GM18520 (cell line): ENCODE results near the gene GALNT16.
"Not testable (repeated sequence)": the region's sequence is repeated elsewhere in the genome, so short reads cannot be mapped to it uniquely, and the experiment has no call there.

Experiments
- ATAC-seq: cut with Tn5 transposase; IDR thresholded peaks from one replicate; pipeline ENCODE4 v1.9.1; 2021; ENCODE audit not compliant: unreplicated experiment

The GALNT16 gene

DNA sequence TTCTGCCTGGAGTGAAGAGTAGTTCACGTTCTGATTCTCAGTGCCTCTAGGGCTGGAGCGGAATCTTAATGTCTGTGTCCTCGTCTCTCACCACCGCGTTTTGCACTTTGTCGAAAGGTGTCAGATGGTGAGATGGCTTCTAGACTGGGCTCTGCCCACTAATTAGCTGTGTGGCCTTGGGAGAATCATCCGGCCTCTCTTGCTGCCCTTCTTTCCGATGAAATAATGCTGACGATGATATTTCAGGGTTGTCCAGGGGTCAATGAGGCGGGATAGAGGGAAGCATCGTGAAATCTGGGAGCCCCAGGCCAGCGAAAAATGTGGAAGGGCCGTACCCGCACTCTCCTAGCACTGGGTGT, 811 bp upstream of the GALNT16 start:
- ATAC-seq = no peak

DNA sequence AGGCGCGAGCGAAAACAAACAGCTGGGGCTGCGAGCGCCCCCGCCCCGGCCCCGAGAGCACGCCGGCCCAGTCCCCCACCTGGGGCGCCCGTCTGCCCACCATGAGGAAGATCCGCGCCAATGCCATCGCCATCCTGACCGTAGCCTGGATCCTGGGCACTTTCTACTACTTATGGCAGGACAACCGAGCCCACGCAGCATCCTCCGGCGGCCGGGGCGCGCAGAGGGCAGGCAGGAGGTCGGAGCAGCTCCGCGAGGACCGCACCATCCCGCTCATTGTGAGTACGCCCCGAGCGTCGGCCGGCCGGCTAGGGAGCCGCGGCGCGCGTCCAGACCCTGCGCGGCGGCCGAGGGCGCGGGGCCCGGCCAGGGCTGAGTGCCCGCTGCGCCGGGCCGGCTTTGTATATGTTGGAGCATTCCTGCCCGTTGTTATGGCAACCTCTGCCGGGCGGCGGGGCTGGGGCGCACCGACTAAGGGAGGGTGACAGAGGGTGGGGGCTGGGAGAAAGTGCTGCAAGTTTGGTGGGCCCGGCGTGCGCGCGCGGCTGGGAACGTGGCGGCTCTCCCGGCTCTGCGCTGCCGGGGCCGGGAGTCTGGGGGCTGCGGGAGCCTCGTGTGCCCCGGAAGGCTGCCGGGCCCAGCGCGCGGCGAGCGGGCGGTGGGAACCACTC, 367 bp downstream of the GALNT16 start:
- ATAC-seq = no peak

DNA sequence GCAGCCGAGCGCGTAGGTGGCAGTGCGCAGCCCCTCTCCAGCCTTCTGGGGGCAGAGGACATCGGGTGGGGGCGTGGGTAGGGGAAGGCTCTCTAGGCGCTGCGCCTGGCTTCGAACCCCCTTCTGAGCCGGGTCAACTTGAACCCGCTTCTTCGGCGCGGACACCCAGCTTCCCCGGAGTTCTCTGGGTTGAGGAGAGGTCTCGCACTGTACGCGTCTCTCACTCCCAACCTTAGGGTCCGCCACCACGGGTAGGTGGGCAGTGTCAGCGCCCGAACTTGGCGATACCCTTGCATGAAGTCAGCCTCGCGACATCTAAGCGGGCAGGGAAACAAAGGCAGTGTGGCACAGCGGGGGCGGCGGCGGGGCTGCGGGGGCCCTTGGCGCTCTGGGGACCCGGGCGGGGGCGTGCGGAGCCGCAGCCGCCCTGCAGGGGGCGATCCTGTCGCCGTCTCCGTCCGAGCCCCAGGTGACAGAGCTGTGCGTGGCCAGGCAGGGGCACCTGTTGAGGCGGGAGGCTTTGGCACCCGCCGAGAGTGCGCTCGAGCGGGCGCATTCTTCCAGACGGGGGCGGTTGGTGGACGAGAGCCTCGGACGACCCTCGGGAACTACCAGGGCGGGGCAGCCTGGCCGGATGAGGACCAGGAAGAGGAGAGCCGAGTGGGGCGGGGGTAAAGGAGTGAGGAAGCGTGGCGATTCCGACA, 1.1 kb downstream of the GALNT16 start:
- no peak for ATAC-seq

DNA sequence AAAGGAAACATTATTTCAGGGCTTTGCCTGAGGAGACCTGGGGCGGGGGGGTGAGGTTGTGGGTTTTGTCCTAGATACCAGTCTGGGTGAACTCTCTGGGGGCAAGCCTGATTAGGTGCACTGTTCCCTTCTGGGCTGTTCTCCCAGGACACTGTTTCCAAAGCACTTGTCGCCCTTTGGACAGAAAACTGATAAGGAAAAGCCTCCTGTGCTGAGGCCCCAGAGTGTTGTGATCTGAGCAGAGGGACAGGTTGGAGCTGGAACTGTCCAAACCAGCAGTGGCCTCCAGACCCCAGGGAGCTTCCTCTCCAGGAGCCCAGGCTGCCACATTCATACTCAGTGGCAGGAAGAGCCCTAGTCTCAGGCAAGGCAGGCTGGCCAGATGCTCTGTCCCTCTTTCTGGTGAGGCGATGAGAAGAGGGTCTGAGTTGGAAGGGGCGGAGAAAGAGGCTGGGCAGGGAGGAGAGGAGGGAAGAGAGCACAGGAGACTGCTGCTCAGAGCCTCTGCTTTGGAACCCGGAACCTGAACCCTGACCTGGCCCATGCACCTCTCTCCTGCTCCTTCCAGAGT, 1.9 kb downstream of the GALNT16 start:
- ATAC-seq = no peak

DNA sequence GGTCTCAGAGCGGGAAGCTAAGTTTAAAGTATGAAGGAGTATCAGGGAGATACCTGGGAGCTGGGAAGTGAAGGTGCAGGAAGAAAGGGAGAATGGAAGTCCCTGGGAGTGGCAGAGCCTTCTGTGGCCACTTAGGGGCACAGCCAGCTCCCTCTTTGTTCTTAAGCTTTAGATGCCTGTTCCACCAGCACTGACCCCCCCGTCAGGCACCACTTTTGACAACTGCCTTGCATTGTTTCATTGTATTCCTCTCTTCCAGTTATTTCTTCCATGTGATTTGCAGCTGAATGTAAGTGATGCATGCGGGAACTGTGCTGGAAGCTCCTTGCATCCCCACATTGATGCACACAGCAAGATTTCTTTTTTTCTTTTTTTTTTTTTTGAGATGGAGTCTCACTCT, 2.6 kb downstream of the GALNT16 start:
- ATAC-seq = no peak

DNA sequence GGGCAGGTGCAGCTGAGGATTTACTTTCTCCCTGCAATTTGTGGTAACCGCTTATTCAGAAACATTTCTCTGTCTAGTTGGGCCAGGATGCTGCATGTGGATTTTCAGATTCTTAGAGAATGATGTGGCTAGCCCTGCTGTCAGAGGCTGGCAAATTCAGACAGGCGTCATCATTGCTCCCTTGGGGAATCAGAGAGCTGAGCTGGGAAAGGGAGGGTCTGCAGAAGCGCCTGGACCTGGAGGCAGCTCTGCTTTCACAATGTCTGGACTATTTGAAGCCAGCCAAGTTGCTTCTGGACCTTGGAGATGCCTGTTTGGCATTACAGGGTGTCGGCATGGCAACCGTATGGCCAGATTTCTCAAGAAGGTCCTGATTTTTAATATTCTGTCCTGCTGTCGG, 3.4 kb downstream of the GALNT16 start:
- no peak for ATAC-seq

DNA sequence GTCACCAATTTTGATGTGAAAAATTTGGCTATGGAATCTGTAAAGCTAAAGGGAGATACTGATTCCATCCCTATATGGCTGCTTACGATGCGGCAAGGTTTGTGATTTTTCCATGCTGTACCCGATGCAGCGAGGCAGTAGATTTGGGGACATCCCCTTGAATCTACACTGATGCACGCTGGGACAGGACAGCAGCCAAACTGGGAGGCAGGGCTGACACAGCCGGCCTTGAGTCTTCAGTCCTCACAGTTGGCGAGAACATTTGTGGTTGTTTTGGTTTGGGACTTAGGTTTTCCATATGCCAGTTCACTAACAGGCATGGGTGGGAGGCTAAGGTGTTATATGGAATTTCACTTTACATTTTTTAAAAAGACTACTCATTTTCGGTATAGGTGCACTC, 3.8 kb downstream of the GALNT16 start:
- ATAC-seq = no peak

DNA sequence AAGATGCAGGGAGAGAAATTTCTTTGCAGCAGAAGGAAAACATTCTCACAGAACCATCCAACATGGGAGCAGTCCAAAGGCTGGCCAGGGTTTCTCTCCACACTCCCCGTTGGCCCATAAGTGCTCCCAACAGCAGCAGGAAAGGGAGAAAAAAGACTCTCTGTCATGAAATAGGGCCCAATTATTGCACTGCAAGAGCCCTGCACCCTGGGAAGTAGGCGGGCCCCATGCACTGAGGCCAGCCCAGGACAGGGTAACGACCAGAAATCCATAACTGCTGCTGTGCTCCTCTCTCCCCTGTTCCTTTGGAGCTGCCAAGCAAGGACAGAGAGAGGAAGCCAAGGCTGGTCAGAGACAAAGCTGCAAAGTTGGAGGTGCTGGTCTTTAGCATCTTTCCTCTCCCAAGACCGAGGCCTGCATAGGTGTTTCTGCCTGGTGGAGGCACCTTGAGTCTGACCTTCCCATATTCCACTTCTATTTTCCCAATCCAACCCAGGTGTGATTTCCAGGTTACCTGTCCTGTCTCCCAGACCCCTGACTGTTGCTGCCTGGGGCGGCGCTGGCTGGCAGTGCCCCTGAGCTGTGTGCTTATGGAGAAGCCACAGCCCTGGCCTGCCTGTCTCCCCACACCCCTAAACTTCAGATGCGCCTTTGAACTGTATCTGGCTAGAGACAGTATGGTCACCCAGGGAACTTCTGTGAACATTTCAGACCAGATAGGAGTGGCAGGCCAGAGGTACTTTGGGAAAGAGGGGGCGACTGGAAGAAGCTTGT, 6.8 kb downstream of the GALNT16 start:
- ATAC-seq = no peak

DNA sequence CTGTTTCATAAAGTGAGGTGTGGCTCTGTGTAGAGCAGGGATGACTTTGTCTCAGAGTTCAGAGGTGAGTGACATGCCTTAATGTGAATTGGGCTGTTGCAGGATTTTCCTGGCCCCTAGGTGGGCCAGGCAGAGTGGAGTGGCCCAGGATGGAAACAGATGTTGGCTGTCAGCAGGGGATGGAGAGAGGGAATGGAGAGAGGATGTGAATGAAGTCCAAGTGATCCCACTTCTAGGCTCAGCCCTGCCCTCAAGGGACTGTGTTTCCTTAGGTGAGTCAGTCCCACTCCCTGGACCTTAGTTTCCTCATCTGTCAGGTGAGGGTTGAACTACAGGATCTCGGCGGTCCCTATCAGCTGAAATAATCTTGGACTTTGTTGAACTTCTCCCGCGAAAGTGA, 7.5 kb downstream of the GALNT16 start:
- ATAC-seq = no peak

DNA sequence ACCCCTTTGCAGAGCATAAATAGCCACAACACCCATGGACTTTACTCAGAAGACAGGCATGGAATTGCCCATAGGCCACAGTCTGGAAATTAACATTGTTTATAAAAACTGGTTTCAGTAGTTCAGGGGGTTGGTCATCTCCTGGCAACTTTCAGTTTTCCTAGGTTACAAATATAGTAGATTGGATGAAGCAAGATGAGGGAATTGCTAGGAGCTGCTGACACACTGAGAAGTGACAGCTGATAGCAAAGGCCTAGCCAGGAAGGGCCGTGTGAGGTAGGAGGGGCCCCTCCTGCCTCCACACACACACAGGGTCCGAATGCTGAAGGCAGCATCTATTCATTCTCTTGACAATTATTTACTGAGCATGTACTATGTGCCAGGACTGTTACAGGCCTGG, 8.3 kb downstream of the GALNT16 start:
- no peak for ATAC-seq

DNA sequence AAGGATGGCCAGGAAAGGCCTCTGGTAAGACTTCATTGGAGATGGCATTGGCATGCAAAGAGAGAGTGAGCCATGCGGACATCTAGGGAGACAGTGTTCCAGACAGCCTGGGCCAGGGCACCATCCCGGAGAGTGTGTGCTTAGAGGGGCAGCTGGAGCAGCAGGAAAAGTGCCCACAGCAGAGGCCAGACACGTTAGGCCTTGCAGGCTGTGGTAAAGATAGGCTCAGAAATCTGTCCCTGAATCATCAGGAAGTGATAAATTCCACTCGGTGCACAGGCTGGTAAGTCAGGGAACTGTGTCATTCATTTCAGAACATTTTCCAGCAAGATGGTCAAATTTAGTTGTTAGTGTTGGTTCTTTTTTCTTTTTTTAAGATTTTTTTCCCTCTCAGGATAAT, 8.8 kb downstream of the GALNT16 start:
- no peak for ATAC-seq

DNA sequence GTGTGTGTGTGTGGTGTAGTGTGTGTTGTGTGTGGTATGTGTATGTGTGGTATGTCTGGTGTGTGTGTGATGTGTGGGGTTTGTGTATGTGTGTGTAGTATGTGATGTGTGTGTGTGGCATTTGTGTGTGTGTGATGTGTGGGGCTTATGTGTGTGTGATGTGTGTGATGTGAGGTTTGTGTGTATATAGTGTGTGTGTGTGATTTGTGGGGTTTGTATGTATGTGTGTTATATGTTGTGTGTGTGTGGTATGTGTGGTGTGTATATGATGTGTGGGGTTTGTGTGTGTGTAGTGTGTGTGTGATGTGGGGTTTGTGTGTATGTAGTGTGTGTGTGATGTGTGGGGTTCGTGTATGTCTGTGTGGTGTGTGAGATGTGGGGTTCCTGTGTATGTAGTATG, 9.4 kb downstream of the GALNT16 start:
- no peak for ATAC-seq

DNA sequence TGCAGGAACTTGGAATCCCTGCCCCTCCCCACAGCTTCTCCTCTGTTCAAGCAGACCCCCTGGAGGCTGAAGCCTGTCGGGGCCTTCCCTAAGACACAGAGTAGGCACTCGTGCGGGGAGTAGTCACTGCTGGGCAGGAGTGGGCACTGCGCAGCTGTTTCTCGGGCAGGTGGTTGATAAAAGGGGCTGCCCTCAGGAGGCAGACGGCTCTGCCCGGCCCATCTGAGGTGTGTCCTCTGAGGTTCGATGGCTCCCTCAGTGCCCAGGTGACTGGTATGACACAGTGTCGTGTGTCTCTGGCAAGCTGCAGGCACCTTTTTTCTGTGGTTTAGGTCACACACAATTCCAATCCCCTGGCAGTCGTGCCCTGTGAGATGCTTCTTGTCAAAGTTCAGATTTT, 10.1 kb downstream of the GALNT16 start:
- no peak for ATAC-seq

DNA sequence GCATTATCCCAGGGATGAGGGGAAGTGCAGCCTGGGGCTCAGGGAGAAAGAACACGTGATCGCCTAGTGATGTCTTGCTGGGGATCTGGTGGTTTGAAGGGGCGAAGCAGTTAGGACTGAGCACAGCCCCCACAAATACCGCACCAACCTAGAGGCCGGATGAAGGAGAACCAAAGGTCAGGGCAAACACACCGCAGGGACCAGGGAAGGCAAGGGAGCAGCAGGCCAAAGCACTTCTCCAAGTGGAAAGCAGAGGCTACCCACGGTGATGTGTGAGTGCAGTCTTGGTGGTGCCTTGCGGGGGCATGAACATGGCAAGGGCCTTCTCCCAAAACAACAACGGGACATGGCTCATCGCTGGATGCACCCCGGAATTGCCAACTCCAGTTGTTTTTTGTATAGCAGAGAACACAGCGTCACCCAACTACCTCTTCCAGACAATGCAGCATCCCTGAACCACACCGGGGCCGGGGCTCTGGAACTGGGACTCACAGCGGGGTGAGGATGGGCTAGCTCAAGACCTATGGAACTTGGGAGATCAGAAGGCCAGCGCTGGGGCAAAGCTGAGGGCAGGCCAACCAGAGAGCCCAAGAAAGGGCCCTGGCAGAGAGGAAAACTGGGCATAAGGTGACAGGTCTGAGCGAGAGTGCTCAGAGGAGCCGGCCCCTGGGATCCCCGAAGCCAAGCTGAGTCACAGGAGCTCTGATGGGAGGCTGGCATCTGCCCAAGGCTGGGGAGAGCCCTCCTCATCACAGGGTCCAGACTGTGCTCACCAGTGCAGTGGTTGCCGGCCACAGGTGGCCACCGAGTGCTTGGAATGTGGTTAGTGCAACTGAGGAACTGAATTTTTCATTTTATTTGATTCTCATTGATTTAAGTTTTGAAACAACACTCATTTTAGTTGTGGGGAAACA, 11.1 kb downstream of the GALNT16 start:
- no peak for ATAC-seq

DNA sequence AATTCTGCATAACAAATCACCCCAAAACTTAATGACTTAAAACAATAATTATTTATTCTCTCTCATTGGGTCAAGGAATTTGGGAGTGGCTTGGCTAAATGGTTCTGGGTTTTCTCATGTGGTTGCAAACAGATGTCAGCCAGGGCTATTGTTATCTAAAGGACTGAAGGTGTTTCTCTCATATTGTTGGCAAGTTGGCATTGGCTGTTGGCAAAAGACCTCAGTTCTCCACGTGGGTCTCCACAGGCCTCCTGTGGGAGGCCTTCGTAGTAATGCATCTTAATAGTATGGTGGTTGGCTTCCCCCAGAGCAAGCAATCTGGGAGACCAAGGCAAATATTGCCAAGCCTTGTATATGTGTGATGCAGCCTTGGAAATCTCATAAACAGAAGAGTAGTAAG, 14.4 kb downstream of the GALNT16 start:
- no peak for ATAC-seq

DNA sequence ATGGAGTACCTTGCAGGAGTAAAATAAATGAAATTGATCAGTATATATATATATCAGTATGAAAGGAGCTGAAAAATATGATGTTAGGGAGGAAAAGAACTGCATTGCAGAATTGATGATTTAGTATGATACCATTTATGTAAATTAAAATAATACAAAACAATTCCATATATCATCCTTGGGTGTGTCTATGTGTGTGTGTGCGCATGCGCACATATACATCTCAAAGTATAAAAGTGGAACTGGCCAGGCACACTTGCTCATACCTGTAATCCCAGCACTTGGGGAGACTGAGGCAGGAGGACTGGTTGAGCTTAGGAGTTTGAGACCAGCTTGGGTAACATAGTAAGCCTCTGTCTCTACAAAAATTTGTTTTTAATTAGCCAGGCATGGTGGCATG, 15.4 kb downstream of the GALNT16 start:
- ATAC-seq = no peak

DNA sequence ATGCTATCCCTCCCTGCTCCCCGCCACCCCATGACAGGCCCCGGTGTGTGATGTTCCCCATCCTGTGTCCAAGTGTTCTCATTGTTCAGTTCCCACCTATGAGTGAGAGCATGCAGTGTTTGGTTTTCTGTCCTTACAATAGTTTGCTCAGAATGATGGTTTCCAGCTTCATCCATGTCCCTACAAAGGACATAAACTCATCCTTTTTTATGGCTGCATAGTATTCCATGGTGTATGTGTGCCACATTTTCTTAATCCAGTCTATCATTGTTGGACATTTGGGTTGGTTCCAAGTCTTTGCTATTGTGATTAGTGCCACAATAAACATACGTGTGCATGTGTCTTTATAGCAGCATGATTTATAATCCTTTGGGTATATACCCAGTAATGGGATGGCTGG, 17.4 kb downstream of the GALNT16 start:
- ATAC-seq = not testable (repeated sequence)

DNA sequence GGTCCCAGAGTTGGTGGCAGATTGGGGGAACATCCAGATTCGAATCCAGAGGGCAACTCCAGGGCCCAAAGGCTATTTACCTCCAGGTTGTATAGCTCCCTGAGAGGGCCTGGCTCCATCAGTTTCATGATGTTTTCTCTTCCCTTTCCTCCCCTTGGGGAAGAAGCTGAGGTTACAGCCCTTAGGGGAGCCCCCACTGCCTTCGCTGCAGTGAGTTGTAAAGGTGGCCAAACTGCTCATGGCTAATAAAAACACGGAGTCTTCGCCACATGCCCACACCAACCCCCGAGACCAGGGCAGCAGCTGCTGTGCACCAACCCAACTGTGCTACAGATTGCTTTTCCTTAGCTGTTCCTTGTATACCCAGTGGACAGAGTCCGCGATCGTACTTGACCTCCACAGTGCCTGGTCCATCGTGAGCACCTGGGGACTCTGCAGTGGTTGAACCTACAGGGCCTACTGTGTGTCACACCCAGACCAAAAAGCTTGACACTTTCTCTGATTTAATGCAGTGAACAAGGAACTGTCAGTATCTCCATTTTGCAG, 20.9 kb downstream of the GALNT16 start:
- ATAC-seq = no peak

DNA sequence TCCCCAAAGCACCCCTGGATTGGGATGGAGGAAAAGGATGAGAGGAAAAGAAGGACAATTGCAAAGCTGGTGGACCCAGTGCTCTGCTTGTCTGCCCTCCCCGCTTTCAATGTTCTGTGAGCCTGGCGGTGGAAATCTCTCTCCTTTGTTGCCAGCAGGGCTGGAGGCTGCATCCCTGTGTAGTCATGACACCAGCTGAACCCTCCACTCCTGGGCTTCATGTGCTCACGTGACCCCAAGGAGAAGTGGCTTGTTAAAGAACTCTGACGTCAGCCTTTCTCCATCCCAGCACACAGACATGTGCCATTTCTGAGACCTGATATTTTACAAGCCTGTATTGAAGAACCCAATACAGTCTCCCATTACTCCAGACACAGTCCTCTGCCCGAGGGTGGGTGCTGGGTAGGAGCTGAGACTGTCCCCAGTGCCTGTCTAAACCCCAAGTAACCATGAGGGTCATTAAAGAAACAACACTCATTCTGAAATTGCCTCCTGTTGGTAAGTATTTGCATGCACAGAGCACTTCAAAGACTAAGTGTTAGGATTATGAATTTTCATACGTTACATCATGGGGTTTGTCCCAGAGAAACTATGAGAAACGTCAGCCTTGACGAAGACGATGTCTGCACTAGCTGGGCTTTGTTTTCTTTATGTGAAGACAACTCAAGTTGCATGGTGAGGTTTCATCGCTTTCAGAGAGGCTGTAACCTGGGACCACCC, 21.7 kb downstream of the GALNT16 start:
- ATAC-seq = peak; percentile 76

DNA sequence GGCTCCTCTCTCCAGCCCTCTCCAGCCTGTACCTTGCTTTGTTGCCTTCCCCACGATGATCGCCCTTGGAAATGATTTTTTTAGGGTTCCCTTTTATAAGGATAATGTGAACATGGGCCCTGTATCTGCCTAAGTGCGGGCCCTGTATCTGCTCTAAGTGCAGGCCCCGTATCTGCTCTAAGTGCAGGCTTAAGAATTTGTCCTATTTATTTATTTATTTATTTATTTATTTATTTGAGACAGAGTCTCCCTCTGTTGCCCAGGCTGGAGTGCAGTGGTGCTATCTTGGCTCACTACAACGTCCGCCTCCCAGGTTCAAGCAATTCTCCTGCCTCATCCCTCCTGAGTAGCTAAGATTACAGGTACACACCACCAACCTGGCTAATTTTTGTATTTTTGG, 22.5 kb downstream of the GALNT16 start:
- no peak for ATAC-seq
